ENCODE measurements around the gene PLSCR3.

DNA sequence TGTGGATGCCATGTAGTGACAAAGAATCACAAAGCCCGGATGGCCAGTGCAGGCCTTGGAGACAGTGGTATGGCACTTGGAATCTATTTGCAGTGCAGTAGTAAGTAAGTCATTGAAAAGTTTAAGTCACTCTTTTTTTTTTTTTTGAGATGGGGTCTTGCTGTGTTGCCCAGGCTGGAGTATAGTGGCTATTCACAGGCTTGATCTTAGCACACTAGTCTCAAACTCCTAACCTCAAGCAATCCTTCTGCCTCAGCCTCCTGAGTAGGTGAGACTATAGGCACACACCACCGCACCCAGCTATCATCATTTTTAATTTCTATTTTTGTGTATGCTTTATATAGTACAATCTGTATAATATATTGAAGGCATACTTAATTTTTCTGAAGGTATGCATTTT lies 4.3 kb upstream of the PLSCR3 start:
- TF ChIP-seq, protein P1, sequence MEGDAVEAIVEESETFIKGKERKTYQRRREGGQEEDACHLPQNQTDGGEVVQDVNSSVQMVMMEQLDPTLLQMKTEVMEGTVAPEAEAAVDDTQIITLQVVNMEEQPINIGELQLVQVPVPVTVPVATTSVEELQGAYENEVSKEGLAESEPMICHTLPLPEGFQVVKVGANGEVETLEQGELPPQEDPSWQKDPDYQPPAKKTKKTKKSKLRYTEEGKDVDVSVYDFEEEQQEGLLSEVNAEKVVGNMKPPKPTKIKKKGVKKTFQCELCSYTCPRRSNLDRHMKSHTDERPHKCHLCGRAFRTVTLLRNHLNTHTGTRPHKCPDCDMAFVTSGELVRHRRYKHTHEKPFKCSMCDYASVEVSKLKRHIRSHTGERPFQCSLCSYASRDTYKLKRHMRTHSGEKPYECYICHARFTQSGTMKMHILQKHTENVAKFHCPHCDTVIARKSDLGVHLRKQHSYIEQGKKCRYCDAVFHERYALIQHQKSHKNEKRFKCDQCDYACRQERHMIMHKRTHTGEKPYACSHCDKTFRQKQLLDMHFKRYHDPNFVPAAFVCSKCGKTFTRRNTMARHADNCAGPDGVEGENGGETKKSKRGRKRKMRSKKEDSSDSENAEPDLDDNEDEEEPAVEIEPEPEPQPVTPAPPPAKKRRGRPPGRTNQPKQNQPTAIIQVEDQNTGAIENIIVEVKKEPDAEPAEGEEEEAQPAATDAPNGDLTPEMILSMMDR (conservative IDR thresholded peaks at IDR 0.05; ENCODE audit: low read length): no peak
- no peak for TF ChIP-seq EZH2phosphoT487 (IDR thresholded peaks at IDR 0.05; ENCODE audit: borderline replicate concordance, low read depth, low read length)

Data from OCI-LY7 (cell line).